GM19099 (cell line): ENCODE results near the gene RALGPS1.

Experiments
- POLR2A ChIP-seq: IDR thresholded peaks from 3 replicates; pipeline ENCODE4 v1.6.1; 2011; ENCODE audit warnings: low read depth; ENCODE audit not compliant: insufficient read length; ENCODE audit errors: extremely low read depth

The RALGPS1 gene

GRCh38 chr9:126932871-126933321, 18.3 kb downstream of the RALGPS1 start:
- TF ChIP-seq POLR2A: no peak

GRCh38 chr9:126933334-126933980, 18.9 kb downstream of the RALGPS1 start:
- no peak for TF ChIP-seq POLR2A

GRCh38 chr9:126934441-126934840, 19.9 kb downstream of the RALGPS1 start:
- TF ChIP-seq POLR2A: no peak

DNA sequence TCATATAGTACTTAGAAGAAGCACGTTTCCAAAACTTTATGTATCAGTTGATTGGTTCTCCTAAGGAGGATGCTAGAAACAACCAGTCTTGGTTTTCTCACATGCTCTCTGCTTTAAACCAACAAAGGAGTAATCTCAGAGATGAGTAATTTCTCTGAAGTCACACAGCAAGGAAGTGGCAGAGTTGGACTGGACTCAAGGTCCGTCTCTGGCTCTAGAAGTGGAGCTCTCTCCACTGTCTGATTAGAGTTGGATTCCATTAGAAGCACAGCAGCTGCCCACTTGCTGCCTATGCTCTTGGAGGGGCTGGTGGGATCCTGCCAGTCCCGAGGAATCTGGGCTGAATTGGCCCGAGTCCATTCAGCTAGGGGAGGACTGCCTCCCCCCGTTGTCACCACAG, 21.0 kb downstream of the RALGPS1 start:
- TF ChIP-seq POLR2A: no peak

GRCh38 chr9:126937444-126937843, 22.9 kb downstream of the RALGPS1 start:
- no peak for TF ChIP-seq POLR2A

DNA sequence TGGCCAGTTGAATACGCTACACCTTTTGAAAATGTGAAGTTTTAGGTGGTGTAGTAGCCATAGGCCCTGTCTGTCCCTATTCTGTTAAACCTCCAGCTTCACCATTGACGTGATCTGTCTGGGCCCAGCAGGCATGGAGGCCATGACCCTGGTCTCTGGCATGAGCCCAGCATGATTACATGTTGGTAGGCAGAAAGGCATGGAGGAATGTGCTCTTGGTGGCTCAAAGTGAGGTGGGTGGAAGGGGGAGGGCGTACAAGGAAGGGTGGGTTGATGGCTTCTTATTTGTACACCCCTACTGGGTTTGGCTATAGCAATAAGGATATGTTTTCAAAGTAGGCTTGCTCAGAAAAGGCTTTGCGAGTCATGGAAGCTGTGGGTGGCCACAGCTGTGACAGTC, 23.7 kb downstream of the RALGPS1 start:
- no peak for TF ChIP-seq POLR2A

DNA sequence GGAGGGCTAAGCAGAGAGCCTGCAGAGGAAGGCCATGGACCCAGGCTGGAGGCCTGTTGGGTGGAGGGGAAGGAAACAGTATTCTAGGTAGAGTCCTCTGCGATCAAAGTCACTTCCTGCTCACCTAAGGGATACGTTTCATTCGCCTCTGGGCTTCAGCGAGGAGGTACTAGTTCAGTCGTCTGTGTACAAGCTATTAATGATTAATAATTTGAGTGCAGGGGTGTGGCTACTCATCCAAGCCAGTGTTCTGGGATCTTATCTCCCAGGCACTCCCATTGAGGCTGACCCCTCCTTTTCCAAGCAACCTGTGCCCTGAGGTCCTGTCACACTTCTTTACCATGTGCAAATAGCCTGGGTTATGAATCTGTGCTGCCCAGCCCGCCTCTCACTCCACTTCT, 25.2 kb downstream of the RALGPS1 start:
- no peak for TF ChIP-seq POLR2A

- no peak for TF ChIP-seq POLR2A
Measured at GRCh38 chr9:126942399-126942798, 27.8 kb downstream of the RALGPS1 start.

DNA sequence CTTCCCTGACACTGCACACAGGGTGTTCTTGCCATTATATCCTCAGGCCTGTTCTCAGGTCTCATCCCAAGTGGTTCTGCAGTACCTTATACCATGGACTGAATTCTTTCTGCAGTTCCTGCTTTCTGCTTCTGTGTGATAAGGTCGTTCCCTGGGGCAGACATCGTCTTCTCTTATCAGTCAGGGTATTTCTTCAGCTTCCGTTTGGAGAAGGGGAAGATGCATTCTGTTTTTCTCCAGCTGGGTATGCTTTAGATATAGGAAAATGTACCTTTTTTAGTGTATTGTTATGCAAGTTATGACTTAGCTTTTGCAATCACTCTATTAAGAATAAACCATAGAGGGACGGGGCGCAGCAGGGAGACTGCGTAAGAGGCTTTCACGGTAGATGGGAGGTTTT, 31.1 kb downstream of the RALGPS1 start:
- no peak for TF ChIP-seq POLR2A

DNA sequence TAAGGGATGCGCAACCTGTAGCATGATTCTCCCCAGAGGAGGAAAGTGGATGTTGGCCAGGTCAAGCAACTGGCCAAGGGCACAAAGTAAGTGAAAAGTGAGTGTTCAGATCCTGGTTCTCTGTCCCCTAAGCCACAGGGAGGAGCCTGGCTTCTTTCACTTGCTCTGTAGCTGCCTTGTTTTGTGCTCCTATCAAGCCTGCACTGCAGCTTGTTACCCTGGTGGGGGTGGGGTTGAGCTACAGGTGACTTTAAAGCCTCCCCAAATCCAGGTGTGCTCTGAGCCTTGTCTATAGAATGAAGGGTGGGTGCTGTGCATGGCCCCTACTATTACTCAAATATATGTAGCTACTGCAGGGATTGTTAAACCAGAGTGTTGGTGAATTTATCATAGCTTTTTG, 32.9 kb downstream of the RALGPS1 start:
- TF ChIP-seq POLR2A: no peak

- no peak for TF ChIP-seq POLR2A
Measured at GRCh38 chr9:126952205-126952977, 37.8 kb downstream of the RALGPS1 start.

GRCh38 chr9:126953041-126953809, 38.6 kb downstream of the RALGPS1 start:
- TF ChIP-seq POLR2A: no peak

DNA sequence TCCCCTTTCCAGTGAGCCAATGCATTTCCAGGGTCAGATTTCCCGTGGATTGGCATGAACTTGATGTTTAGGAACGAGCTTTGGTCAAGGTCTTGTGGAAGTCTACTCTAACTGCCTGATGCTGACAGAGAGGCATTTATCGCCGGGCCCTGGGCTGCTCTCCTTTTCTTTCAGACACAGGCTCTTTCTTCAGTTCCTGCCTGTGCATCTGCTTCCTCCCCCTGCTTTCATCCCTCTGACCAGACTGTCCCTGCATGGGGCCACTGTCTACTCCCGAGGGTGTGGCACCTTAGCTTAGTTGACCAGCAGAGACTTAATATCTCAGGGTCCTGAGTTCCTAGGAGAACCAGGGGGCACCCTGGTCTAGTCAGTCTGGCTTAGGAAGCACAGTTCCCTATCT, 41.2 kb downstream of the RALGPS1 start:
- TF ChIP-seq POLR2A: no peak

- TF ChIP-seq POLR2A: no peak
Measured at GRCh38 chr9:126956917-126957686, 42.5 kb downstream of the RALGPS1 start.

GRCh38 chr9:126957687-126958053, 43.1 kb downstream of the RALGPS1 start:
- TF ChIP-seq POLR2A: no peak

DNA sequence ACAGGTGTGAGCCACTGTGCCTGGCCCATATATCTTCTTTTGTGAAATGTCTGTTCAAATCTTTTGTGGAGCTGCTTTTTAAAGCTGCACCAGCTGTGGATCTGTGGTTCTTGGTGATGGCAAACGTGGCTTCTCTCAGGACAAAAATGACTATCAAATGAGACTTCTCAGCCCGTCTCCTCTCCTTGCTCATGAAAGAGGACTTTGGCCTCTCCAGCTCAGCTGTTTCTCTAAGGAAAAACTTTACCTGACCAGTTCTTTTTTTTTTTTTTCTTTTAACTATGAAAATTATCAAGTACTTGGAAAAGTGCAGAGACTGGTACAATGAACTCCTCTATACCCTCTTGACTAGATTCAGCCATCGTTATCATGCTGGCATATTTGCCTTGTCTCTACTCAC, 44.8 kb downstream of the RALGPS1 start:
- no peak for TF ChIP-seq POLR2A

GRCh38 chr9:126959917-126960316, 45.3 kb downstream of the RALGPS1 start:
- no peak for TF ChIP-seq POLR2A
